K562 (cell line): ENCODE results near the gene PRELID2. TPM values are rescaled to one million over a fixed set of nuclear protein-coding genes. Genes with fewer than 3 reads are reported as not detected.

ENCODE experiments used
- ATAC-seq: fragments of 200-7000 bp; cut with Tn5 transposase; 3 replicates; pipeline ENCODE4 v1.9.1; 2020; ENCODE audit warnings: moderate library complexity
- BruUV-seq: library from RNA; stranded (reverse); fragments of 400-500 nt; replicated peaks from 2 replicates; lab custom pipeline; 2021; lab: Mats Ljungman, UMichigan
- CTCF ChIA-PET: fragments of 300-600 bp; formaldehyde crosslinking; extraction: SDS; loops from one replicate; lab custom pipeline; 2021; ENCODE audit warnings: low intra/inter-chr PET ratio; lab: Yijun Ruan, JAX
- POLR2A ChIA-PET: fragments of 300-600, 350-650 bp; sonication (Branson Sonifier 250); formaldehyde crosslinking; extraction: SDS; loops from one replicate; lab custom pipeline; 2021; ENCODE audit warnings: antibody characterized with exemption, inconsistent platforms; lab: Yijun Ruan, JAX
- DNase-seq, 4 experiments: peaks; one replicate each; pipeline versions ENCODE4 v3.0.0 to v3.0.0-alpha.2; 2011 to 2018; ENCODE audit warnings: low spot score in 3 of 4, mixed read lengths in 3 of 4; ENCODE audit errors: extremely low read depth in 1 of 4
- FAIRE-seq: peaks from 2 replicates; lab custom pipeline; 2011; peaks lifted over from hg19 to GRCh38; lab: Jason Lieb, UNC
- H2AFZ ChIP-seq: 2 replicates; pipeline ENCODE4 v1.6.0; 2011; ENCODE audit warnings: low read depth, low read length, control low read depth, inconsistent platforms
- H3K27ac ChIP-seq: fragments of 200-600 bp; 3 replicates; pipeline ENCODE4 v1.8.0; 2011; ENCODE audit warnings: low read depth, mild to moderate bottlenecking, control low read depth, inconsistent platforms, low read length, moderate library complexity, mixed read lengths; ENCODE audit errors: extremely low read depth
- H3K27me3 ChIP-seq, 2 experiments: fragments of 300-600 bp in 1 of 2; 2 replicates in 1 of 2; 3 replicates in 1 of 2; pipeline versions ENCODE4 v1.6.0 to v1.8.0; 2011; ENCODE audit warnings: inconsistent platforms in 2 of 2, low read length in 2 of 2, mild to moderate bottlenecking in 1 of 2, mixed read lengths in 1 of 2, moderate library complexity in 1 of 2; ENCODE audit not compliant: control insufficient read depth in 2 of 2, insufficient read depth in 2 of 2
- H3K36me3 ChIP-seq: fragments of 300-600 bp; 3 replicates; pipeline ENCODE4 v1.8.0; 2011; ENCODE audit warnings: mild to moderate bottlenecking, low read length, inconsistent platforms; ENCODE audit not compliant: control insufficient read depth, insufficient read depth
- H3K4me1 ChIP-seq, 2 experiments: fragments of 200-600 bp in 1 of 2; replicated peaks in 1 of 2; 2 replicates in 1 of 2; 3 replicates in 1 of 2; pipeline versions ENCODE4 v1.5.1 to v1.8.0; 2011; ENCODE audit warnings: inconsistent platforms in 2 of 2, low read length in 2 of 2, mild to moderate bottlenecking in 1 of 2, mixed read lengths in 1 of 2, moderate library complexity in 1 of 2; ENCODE audit not compliant: control insufficient read depth in 2 of 2, insufficient read depth in 2 of 2
- H3K4me2 ChIP-seq: 2 replicates; pipeline ENCODE4 v1.6.1; 2011; ENCODE audit warnings: low read length, control low read depth, inconsistent platforms, mixed read lengths; ENCODE audit not compliant: insufficient read depth
- H3K4me3 ChIP-seq: fragments of 200-600 bp; sonication (generic), shearing (Covaris generic); 2 replicates; pipeline ENCODE4 v1.5.1; 2016; ENCODE audit warnings: control low read depth, inconsistent platforms
- H3K79me2 ChIP-seq: fragments of 200-600 bp; 3 replicates; pipeline ENCODE4 v1.8.0; 2011; ENCODE audit warnings: low read length, inconsistent platforms; ENCODE audit not compliant: control insufficient read depth, insufficient read depth
- H3K9ac ChIP-seq, 2 experiments: 2 replicates each; pipeline versions ENCODE4 v1.6.0 to v1.6.1; 2011; ENCODE audit warnings: low read depth in 2 of 2, low read length in 2 of 2, control low read depth in 1 of 2, inconsistent platforms in 1 of 2, mild to moderate bottlenecking in 1 of 2, mixed read lengths in 1 of 2; ENCODE audit not compliant: insufficient read depth in 1 of 2
- H3K9me1 ChIP-seq: one replicate; pipeline ENCODE4 v1.6.0; 2011; ENCODE audit warnings: inconsistent platforms, mild to moderate bottlenecking, low read length, moderate library complexity; ENCODE audit not compliant: control insufficient read depth, insufficient read depth
- H3K9me3 ChIP-seq: replicated peaks from 2 replicates; pipeline ENCODE4 v1.5.1; 2011; ENCODE audit warnings: low read depth, low read length, inconsistent platforms; ENCODE audit not compliant: control insufficient read depth, insufficient read depth
- H4K20me1 ChIP-seq: replicated peaks from 2 replicates; pipeline ENCODE4 v1.6.1; 2011; ENCODE audit warnings: low read length, inconsistent platforms, mixed read lengths; ENCODE audit not compliant: control insufficient read depth, insufficient read depth
- ATF7 ChIP-seq: fragments of 450-650 bp; IDR thresholded peaks from 2 replicates; pipeline ENCODE4 v1.7.1; 2014; ENCODE audit warnings: mild to moderate bottlenecking, moderate library complexity
- CBX3 ChIP-seq, 2 experiments: IDR thresholded peaks; 1 replicate in 1 of 2; 2 replicates in 1 of 2; pipeline ENCODE4 v1.6.1; 2012; ENCODE audit warnings: inconsistent platforms in 2 of 2, low read length in 2 of 2, borderline replicate concordance in 1 of 2, control low read depth in 1 of 2
- E2F5 ChIP-seq: sonication (generic); formaldehyde crosslinking; IDR thresholded peaks from 2 replicates; pipeline ENCODE4 v1.8.0; 2022; ENCODE audit warnings: mild to moderate bottlenecking, missing genetic modification reagents
- GATA2 ChIP-seq: sonication (generic); formaldehyde crosslinking; IDR thresholded peaks from 2 replicates; pipeline ENCODE4 v1.4.0; 2020; ENCODE audit warnings: mild to moderate bottlenecking, missing genetic modification reagents
- MYC ChIP-seq, 2 experiments: fragments of 250-450 bp in 1 of 2; sonication (Bioruptor Pico) in 1 of 2; IDR thresholded peaks; 2 replicates each; pipeline versions ENCODE4 v1.5.1 to v1.6.1; 2012 to 2021; ENCODE audit warnings: low read depth in 2 of 2, borderline replicate concordance in 1 of 2, improper control_type of control experiment in 1 of 2, low read length in 1 of 2, mild to moderate bottlenecking in 1 of 2, moderate library complexity in 1 of 2
- PHF20 ChIP-seq: fragments of 450-650 bp; IDR thresholded peaks from 2 replicates; pipeline ENCODE4 v1.6.1; 2018; ENCODE audit not compliant: partially characterized antibody
- THRA ChIP-seq: fragments of 450-650 bp; IDR thresholded peaks from 2 replicates; pipeline ENCODE4 v1.6.1; 2017; ENCODE audit warnings: mild to moderate bottlenecking, moderate library complexity
- YY1 ChIP-seq, 3 experiments: IDR thresholded peaks; 2 replicates each; pipeline ENCODE4 v1.6.1; 2011; ENCODE audit warnings: low read length in 2 of 3, mild to moderate bottlenecking in 2 of 3, moderate library complexity in 2 of 3, borderline replicate concordance in 1 of 3, control low read depth in 1 of 3, low read depth in 1 of 3; ENCODE audit not compliant: insufficient read depth in 3 of 3, insufficient replicate concordance in 2 of 3, control insufficient read depth in 1 of 3, insufficient read length in 1 of 3; ENCODE audit errors: extremely low read depth in 1 of 3
- WGBS: fragments of 100-300 bp; shearing (Covaris generic); methylation state at CpG from one replicate; pipeline ENCODE4 v1.1.6; 2016; ENCODE audit warnings: low coverage, mixed read lengths; ENCODE audit not compliant: insufficient coverage; ENCODE audit errors: missing lambda C conversion rate; 5-methylcytosine and 5-hydroxymethylcytosine counted together
- in situ Hi-C: fragments of 300-500 bp; cut with MboI; formaldehyde crosslinking; loops from 4 replicates; pipeline ENCODE4 v1.15.0; 2018; ENCODE audit warnings: inconsistent platforms, mixed read lengths
- intact Hi-C: fragments of 100-400 bp; cut with micrococcal nuclease; formaldehyde crosslinking; loops from 2 replicates; pipeline ENCODE4 v1.14.2; 2022
- polyA plus RNA-seq, 8 experiments: library from polyadenylated mRNA; depleted of rRNA in 4 of 8; stranded (reverse) in 5 of 8; unstranded in 3 of 8; fragments of >200 nt; fragmentation: Nextera tagmentation in 2 of 8; fragmentation: Illumina TruSeq in 1 of 8; extraction: Ambion mirVana in 2 of 8; extraction: Trizol in 1 of 8; gene quantifications; 2 replicates each; pipeline versions ENCODE4 v1.2.1 to v1.2.3, GENCODE V29; 2011 to 2014; ENCODE audit warnings: inconsistent platforms in 1 of 8, missing spikeins in 1 of 8
- total RNA-seq, 7 experiments: library from RNA; depleted of rRNA in 6 of 7; stranded (reverse); fragments of >200 nt in 6 of 7; fragmentation: Illumina TruSeq in 2 of 7; extraction: Trizol in 2 of 7; gene quantifications; 2 replicates each; pipeline versions ENCODE4 v1.2.1 to v1.2.3, GENCODE V29; 2011 to 2021; ENCODE audit warnings: low replicate concordance in 1 of 7
- TF ChIP-seq, protein P1 (sequence below): fragments of 250-450 bp; sonication (Bioruptor Pico); IDR thresholded peaks from 2 replicates; pipeline ENCODE4 v1.4.0; 2020; ENCODE audit warnings: mild to moderate bottlenecking, moderate library complexity

The PRELID2 gene
- total and polyA plus RNA-seq, 9 of the 15 experiments (the other 6 are each of a cell fraction or from before 2014, with no cell fraction given): 6.4 to 68.2 (median 28.8) TPM

DNA sequence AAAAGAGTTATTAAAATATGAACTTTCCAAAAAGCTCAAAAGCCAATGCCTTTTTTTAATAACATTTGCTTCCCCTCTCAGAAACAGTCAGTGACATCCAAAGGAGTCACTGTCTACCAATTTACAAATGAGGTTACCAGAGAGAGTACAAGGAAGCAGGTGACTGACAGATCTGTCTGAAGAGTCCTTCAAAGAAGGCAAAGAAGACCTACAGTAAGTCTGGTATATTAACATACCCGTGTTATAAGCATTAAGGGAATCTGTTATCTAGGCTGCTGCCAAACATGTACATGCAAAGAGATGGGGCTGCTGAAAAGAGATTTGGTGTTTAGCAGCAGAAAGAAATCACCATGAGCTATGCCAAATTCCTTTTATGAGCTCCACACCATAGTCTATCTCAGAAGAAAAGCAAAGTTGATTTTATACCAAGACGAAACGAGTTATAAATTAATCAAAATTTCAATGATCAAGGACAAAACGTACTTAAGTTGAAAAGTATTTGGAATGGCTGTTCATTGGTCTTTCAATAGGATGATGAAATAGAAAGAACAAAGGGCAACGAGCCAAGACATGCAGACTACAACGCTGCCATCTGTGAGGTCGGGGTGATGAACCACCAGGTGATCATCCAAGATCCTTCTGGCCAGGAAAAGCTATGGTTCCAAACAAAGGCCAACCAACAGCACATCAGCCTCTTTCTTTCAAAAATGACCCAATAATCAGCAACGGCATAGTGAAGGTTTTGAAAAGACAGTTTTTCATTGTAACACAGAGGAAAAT is 8.1 kb downstream of the PRELID2 start (continued):
- TF ChIP-seq ATF7: peak; percentile 30; the same call in 1 of the 2 replicates
- peak; percentile 26; the same call in 1 of the 2 replicates for TF ChIP-seq MYC (IDR thresholded peaks at IDR 0.05; ENCODE audit: low read depth, low read length)
- no peak for TF ChIP-seq MYC (CRISPR knock-in tag; IDR thresholded peaks at IDR 0.05; ENCODE audit: borderline replicate concordance, low read depth)
- no peak for TF ChIP-seq PHF20
- 0 out of 2 replicates have a peak, but pooled peaks have one; percentile 32 for TF ChIP-seq GATA2 (CRISPR knock-in tag)
- TF ChIP-seq E2F5 (CRISPR knock-in tag): no peak
- no peak for TF ChIP-seq THRA

- no peak overlapping the region for H3K27ac ChIP-seq
- H3K4me1 ChIP-seq: peaks cover 3 to 21% of the 10 kb centered on the region in 2 experiments; a peak in 3 of 5 replicates
- no peaks in the 10 kb centered on the region for H3K9me3 ChIP-seq
- FAIRE-seq (peak; percentile 52), ATAC-seq (peak; percentile 75), DNase-seq (peak; percentile 37 to 69 (median 41))
- no peak overlapping the region for H3K4me2 ChIP-seq
- peaks cover 5% of the 10 kb centered on the region; the same call in 2 of the 3 replicates for H3K36me3 ChIP-seq
- 63% methylated on average over 3 of the region's 3 CpGs for WGBS
- H3K79me2 ChIP-seq: peaks cover 46% of the 10 kb centered on the region
- H4K20me1 ChIP-seq: no peaks in the 10 kb centered on the region
- no peak overlapping the region for H3K4me3 ChIP-seq
- H2AFZ ChIP-seq: no peak overlapping the region
- in situ Hi-C loops: no loop called here
- H3K9ac ChIP-seq: no peak overlapping the region
- H3K9me1 ChIP-seq: no peaks in the 10 kb centered on the region
- CTCF ChIA-PET: interaction anchor here (0.6 to 1.4 kb wide), 4 partner anchors 61 to 305 kb away, joined by 3 to 6 read pairs (median 3); no protein-coding TSS in a partner anchor
- BruUV-seq: no TSS peak
- intact Hi-C loops: loop anchor here (1.0 to 5.0 kb wide), 5 partner anchors 37 to 224 kb away; no protein-coding TSS in a partner anchor
- POLR2A ChIA-PET: interaction anchor here (1.4 kb wide), 1 partner anchor 9 kb away, joined by 7 read pairs; the partner anchor contains the start of gene PRELID2
- H3K27me3 ChIP-seq: no peaks in the 10 kb centered on the region
- TF ChIP-seq YY1 (IDR thresholded peaks at IDR 0.05; ENCODE audit: borderline replicate concordance in 1 of 3, control insufficient read depth in 1 of 3, extremely low read depth in 1 of 3, insufficient read depth in 3 of 3, insufficient read length in 1 of 3, insufficient replicate concordance in 2 of 3, low read depth in 1 of 3, low read length in 2 of 3) (peak in 1 of 3 experiments; percentile 19), CBX3 (IDR thresholded peaks at IDR 0.05; ENCODE audit: borderline replicate concordance in 1 of 2, low read length in 2 of 2) (0 out of 3 replicates have a peak, but pooled peaks of 1 of the 2 experiments have one; percentile 33)
- TF ChIP-seq, protein P1, sequence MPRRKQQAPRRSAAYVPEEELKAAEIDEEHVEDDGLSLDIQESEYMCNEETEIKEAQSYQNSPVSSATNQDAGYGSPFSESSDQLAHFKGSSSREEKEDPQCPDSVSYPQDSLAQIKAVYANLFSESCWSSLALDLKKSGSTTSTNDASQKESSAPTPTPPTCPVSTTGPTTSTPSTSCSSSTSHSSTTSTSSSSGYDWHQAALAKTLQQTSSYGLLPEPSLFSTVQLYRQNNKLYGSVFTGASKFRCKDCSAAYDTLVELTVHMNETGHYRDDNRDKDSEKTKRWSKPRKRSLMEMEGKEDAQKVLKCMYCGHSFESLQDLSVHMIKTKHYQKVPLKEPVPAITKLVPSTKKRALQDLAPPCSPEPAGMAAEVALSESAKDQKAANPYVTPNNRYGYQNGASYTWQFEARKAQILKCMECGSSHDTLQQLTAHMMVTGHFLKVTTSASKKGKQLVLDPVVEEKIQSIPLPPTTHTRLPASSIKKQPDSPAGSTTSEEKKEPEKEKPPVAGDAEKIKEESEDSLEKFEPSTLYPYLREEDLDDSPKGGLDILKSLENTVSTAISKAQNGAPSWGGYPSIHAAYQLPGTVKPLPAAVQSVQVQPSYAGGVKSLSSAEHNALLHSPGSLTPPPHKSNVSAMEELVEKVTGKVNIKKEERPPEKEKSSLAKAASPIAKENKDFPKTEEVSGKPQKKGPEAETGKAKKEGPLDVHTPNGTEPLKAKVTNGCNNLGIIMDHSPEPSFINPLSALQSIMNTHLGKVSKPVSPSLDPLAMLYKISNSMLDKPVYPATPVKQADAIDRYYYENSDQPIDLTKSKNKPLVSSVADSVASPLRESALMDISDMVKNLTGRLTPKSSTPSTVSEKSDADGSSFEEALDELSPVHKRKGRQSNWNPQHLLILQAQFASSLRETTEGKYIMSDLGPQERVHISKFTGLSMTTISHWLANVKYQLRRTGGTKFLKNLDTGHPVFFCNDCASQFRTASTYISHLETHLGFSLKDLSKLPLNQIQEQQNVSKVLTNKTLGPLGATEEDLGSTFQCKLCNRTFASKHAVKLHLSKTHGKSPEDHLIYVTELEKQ (CRISPR knock-in tag): no peak
Observed at GRCh38 chr5:145825751-145826180, 9.4 kb downstream of the PRELID2 start.
